Stimulated activated CD4-positive, alpha-beta T cell treated with anti-CD3 and anti-CD28 coated beads, TNF-alpha, amount 100 ng/mL, for 24 hours (primary cell): ENCODE results near the gene PADI4.

Source experiments
- DNase-seq, 3 experiments: peaks; one replicate each; pipeline ENCODE4 v3.0.0-alpha.2; 2020; ENCODE audit warnings: low read depth in 3 of 3

Gene PADI4, protein sequence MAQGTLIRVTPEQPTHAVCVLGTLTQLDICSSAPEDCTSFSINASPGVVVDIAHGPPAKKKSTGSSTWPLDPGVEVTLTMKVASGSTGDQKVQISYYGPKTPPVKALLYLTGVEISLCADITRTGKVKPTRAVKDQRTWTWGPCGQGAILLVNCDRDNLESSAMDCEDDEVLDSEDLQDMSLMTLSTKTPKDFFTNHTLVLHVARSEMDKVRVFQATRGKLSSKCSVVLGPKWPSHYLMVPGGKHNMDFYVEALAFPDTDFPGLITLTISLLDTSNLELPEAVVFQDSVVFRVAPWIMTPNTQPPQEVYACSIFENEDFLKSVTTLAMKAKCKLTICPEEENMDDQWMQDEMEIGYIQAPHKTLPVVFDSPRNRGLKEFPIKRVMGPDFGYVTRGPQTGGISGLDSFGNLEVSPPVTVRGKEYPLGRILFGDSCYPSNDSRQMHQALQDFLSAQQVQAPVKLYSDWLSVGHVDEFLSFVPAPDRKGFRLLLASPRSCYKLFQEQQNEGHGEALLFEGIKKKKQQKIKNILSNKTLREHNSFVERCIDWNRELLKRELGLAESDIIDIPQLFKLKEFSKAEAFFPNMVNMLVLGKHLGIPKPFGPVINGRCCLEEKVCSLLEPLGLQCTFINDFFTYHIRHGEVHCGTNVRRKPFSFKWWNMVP

DNA sequence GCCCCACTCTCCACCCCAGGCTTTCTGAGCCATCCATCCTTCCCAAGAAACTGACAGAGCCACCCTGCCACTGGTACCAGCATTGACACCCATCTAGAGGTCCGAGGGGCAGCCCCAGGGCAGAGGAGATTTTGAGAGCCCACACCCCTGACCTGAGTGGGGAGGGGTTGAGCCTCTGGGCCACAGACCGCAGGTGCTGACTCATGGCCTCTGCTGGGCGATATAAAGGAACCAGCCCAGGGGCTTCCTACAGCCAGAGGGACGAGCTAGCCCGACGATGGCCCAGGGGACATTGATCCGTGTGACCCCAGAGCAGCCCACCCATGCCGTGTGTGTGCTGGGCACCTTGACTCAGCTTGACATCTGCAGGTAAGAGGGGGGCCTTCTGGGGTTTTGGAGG is at the start of gene PADI4:
TSS of gene PADI4 (plus strand) at position 252 of the 400 bp plus-strand sequence. CDS start at position 278, 26 bp downstream.
- DNase-seq: no peak

DNA sequence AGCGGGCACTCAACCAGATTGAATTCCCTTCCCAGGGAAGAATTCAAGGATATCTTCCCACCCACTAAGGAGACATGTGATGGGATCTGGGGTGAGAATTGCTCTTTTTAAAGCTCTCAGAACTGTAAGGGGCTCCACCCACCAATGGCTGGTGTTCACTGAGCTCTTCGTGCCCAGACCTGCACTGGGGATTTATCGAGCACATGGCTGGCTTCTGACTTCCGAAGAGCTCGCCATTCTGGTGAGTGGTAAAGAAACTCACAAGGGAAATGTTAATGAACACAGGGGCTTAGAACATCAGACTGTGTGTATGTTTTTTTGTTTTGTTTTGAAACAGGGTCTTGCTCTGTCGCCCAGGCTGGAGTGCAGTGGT is 49.3 kb upstream of the PADI4 start:
- no peak for DNase-seq

GRCh38 chr1:17259233-17259873 is 48.6 kb upstream of the PADI4 start:
- DNase-seq: no peak

DNA sequence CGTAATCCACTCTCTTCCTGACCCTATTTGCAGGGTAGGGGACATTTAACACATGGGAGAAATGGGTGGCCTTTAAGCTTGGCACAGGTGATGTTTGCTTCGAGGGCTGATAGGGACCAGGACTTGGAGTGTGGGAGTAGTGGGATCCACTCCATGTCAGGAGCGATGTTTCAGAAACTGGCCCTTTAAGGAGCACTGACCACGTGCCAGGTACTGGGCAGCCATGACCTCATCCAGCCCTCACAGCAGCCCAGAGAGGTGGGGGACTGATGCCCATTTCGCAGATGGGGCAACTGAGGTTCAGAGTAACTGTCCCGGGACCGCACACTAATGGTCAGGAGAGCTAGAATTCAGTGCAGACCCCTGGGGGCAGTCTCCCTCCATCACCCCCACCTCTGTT is 47.7 kb upstream of the PADI4 start:
- no peak for DNase-seq

- no peak for DNase-seq
Observed at GRCh38 chr1:17260738-17261137, 47.3 kb upstream of the PADI4 start.

DNA sequence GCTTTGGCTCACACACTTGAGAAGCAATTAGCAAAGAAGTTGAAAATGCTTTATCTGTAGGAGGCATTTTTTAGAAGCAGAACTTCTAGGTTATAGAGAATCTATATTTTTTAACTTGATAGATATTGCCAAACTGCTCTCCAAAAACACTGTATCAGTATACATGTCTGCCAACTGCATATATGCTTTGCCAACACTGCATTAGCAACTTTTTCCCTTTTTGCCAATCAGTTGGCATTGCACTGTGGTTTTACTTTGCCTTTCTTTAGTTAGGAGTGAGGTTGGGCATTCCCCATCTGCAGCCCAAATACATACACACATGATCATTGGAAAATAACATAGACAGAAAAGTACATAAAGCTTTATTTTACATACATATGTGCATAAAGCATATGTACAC is 44.1 kb upstream of the PADI4 start:
- no peak for DNase-seq

GRCh38 chr1:17264470-17264869 is 43.5 kb upstream of the PADI4 start:
- no peak for DNase-seq

GRCh38 chr1:17265162-17265561 is 42.8 kb upstream of the PADI4 start:
- no peak for DNase-seq

DNA sequence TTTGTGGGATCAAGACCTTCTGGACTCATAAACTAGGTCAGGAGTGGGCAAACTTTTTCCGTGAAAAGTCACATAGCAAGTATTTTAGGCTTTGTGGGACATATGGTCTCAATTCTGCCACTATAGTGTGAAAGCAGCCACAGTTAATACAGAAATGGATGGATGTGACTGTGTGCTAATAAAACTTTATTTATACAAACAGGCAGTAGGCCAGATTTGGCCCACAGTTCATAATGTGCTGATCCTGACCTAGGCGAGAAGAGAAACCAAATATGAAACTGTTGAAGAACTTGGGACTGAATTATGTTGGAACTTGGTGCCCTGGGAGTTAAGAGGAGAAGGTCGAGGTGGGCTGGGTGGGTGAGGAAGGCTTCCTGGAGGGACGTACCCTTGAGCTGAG is 42.0 kb upstream of the PADI4 start:
- no peak for DNase-seq

GRCh38 chr1:17270891-17271765 is 36.9 kb upstream of the PADI4 start:
- DNase-seq: no peak

- DNase-seq: no peak
Observed at GRCh38 chr1:17272066-17272465, 35.9 kb upstream of the PADI4 start.

DNA sequence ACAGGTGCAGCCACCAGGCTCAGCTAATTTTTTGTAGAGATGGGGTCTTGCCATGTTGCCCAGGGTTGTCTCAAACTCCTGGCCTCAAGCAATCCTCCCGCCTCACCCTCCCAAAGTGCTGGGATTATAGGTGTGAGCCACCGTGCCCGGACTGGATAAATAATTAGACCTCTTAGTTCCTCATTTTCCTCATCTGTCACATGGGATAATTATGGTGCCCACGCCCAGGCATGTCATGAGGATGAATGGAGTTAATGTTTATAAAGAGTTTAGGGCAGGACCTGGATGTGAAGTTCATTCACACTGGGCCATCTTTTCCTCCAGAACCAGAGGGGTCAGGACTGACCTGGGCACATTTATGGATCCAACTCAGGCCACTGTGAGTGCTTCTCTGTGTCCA is 35.4 kb upstream of the PADI4 start:
- no peak for DNase-seq

DNA sequence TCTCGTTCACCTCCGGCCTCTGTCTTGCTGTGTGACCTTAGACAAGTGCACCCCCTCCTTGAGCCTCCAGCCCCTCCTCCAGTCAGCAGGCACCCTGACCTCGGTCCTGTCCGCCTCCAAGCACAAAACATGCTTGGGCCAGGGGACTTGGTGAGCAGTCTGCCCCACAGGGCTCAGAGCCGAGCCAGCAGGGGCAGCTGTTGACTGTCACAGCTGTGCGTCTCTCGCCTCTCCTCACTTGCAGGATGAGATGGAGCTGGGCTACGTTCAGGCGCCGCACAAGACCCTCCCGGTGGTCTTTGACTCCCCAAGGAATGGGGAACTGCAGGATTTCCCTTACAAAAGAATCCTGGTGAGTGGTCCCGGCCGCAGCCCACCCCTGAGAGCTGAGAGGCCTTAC is 34.9 kb upstream of the PADI4 start:
- no peak for DNase-seq

- peak in 1 of 3 experiments; percentile 39 for DNase-seq
Observed at GRCh38 chr1:17274186-17275170, 33.5 kb upstream of the PADI4 start.

GRCh38 chr1:17276568-17276967 is 31.4 kb upstream of the PADI4 start:
- no peak for DNase-seq

DNA sequence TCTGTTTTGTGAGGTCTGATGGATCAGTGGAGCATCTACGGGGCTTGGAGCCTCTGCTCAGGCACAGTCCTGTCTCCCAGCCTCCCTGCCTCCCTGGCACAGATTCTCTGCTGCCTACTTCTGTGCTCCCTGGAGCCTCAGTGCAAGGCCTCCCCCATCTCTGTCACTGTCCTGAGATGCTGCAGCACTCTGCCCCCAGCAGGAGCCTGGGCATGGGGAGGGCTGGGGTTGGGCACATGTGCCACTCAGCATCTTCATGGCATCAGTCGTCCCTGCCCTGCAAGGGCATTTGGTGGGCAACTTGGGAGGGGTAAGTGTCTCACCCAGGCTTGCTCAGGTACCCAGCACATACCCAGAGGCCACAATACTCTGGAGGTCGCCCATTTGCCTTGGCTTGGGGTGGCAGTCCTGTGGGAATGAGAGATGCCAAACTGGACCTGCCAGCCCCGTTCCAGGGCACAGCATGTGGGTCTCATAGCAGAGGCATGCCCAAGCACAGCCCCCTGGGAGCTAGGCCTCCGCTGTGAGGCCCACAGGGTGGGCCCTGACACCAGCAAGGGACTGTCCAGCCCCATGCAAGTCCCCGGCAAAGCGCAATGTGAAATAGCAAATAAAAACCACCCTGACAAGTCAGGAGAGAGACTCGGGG is 30.4 kb upstream of the PADI4 start:
- DNase-seq: no peak

DNA sequence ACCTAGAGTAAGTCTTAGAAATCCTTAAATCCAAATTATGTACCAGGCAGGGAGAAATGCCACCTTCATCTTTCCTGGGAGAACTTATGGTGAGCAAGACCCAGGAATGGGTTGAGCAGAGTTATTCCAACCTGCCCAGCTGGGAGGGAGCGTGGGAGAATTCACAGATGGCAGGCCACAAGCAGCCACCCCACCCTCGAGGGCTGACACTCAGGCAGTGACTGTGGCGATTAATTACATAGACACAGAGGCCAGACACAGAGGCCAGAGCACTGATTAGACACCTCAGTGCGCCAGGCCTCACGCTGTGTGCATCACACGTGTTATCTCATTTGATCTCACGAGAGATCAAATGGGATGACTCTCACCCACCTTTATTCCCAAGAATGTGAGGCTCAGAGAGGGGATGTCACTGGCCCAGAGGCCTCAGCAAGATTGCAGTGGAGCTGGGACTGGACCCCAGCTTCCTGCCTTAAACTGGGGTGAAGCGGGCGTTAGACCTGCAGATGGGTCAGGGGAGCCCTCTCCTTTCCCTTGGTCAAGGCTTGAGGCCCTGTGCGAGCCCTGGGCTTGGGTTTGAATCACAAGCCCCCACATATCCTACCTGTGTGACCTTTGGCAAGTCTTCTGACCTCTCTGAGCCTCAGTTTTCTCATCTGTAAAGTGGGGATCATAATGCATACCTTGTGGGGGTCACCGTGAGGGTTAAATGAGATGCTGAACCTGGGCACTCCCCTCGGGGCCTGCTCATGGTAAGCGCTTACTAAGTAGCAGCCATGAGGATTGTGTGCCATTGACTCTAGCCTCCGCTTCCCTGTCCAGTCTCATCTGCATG is 28.8 kb upstream of the PADI4 start:
- DNase-seq: no peak

DNA sequence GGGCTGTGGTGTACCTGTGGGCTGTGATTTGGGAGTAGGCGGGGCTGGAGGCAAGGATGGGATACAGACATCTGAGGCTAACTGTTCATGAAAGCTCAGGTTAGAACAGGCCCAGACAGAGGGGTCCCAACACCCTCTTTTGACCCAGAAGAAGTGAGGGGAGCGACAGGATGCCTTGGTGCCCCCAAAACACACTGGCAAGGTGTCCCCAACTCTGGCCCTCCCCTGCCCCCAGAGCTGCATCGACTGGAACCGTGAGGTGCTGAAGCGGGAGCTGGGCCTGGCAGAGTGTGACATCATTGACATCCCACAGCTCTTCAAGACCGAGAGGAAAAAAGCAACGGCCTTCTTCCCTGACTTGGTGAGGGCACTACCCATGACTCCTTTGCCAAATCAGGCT is 27.6 kb upstream of the PADI4 start:
- no peak for DNase-seq

- no peak for DNase-seq
Observed at GRCh38 chr1:17280894-17281293, 27.1 kb upstream of the PADI4 start.
